Esophagus muscularis mucosa (tissue), 4 donors: ENCODE measurements around the gene RASSF1. TPM values are rescaled to one million over a fixed set of nuclear protein-coding genes. Genes with fewer than 3 reads are reported as not detected.
"Not testable (repeated sequence)": the region's sequence is repeated elsewhere in the genome, so short reads cannot be mapped to it uniquely, and the experiment has no call there.

Source experiments
- DNase-seq: peaks from one replicate; pipeline ENCODE4 v3.0.0-alpha.2; 2017; ENCODE audit errors: extremely low spot score
- H3K27ac ChIP-seq, 4 donors: fragments of 200-600 bp; sonication (generic); replicated peaks in 1 of 4; 1 replicate in 3 of 4; 2 replicates in 1 of 4; pipeline ENCODE4 v1.5.1; 2016 to 2019; ENCODE audit warnings: mild to moderate bottlenecking in 1 of 4
- H3K27me3 ChIP-seq, 4 donors: fragments of 200-600 bp; sonication (generic); one replicate each; pipeline versions ENCODE4 v1.5.1 to v1.6.0; 2016 to 2019
- H3K36me3 ChIP-seq, 4 donors: fragments of 200-600 bp; sonication (generic); one replicate each; pipeline ENCODE4 v1.5.1; 2016 to 2019
- H3K4me1 ChIP-seq, 4 donors: fragments of 200-600 bp; sonication (generic); one replicate each; pipeline ENCODE4 v1.5.1; 2016 to 2019
- H3K4me3 ChIP-seq, 4 donors: fragments of 200-600 bp; sonication (generic); 1 replicate in 2 of 4; 2 replicates in 2 of 4; pipeline ENCODE4 v1.5.1; 2016 to 2019; ENCODE audit warnings: mild to moderate bottlenecking in 4 of 4, moderate library complexity in 1 of 4
- H3K9me3 ChIP-seq, 4 donors: fragments of 200-600 bp; sonication (generic); 1 replicate in 3 of 4; 2 replicates in 1 of 4; pipeline ENCODE4 v1.5.1; 2016 to 2019
- CTCF ChIP-seq, 3 experiments: fragments of 200-600 bp in 2 of 3; fragments of 450-650 bp in 1 of 3; sonication (generic) in 2 of 3; IDR thresholded peaks; one replicate each; pipeline ENCODE4 v1.5.1; 2017 to 2019; ENCODE audit warnings: antibody characterized with exemption in 3 of 3, mild to moderate bottlenecking in 2 of 3, moderate library complexity in 1 of 3
- EP300 ChIP-seq: sonication (generic); formaldehyde crosslinking; IDR thresholded peaks from one replicate; pipeline ENCODE4 v1.6.1; 2017; ENCODE audit warnings: antibody characterized with exemption
- POLR2A ChIP-seq: fragments of 450-650 bp; IDR thresholded peaks from one replicate; pipeline ENCODE4 v1.6.1; 2017; ENCODE audit warnings: antibody characterized with exemption, moderate library complexity, mild to moderate bottlenecking, low read depth
- POLR2AphosphoS5 ChIP-seq, 2 donors: sonication (generic); formaldehyde crosslinking; IDR thresholded peaks; one replicate each; pipeline ENCODE4 v1.6.1; 2017; ENCODE audit warnings: antibody characterized with exemption in 2 of 2
- WGBS: methylation state at CpG from one replicate; pipeline ENCODE4 v1.1.5; 2018; 5-methylcytosine and 5-hydroxymethylcytosine counted together
- intact Hi-C: fragments of 100-400 bp; cut with DNase I; formaldehyde crosslinking; loops from one replicate; pipeline ENCODE4 v1.15.1; 2023
- total RNA-seq, 4 donors: library from RNA; depleted of rRNA; stranded (reverse); fragments of >200 nt; gene quantifications; one replicate each; pipeline versions ENCODE4 v1.1.0 to v1.2.1, GENCODE V29; 2016

Gene RASSF1
- total RNA-seq, 4 donors from 2014 or later: 28.7 to 44.2 (median 33.2) TPM

DNA sequence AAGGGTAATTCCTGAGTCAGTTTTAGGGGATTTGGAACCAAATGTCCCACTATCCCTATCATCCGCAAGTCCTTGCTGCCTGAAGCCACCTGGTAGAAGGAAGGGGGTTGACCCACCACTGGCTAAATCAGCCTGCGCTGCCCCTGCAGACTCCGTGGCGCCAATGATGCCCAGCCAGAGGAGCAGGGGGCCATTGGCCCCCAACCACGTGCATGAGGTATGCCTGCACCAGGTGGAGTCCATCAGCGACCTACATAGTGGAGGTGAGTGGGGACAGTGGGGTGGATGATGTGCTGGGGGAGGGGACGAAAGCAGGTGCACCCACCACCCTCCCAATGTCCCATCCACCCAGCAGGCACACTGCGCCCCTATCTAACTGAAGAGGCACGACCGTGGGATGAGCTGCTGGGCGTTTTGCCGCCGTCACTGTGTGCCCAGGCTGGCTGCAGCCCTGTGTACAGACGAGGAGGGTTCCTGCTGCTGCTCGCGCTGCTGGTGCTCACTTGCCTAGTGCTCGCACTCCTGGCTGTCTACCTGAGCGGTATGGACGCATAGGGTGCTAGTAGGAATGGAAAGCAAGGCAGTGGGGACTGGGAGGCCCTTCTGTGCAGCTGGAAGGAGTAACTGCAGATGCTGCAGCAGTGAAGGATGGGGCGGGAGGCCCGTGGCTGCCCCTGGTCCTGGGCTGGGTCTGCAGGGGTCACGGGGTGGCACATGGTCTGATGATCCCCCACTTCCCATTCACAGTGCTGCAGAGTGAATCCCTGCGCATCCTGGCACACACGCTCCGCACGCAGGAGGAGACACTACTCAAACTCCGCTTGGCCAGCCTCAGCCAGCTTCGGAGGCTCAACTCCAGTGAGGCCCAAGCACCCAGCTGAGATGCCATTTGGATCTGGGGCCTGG, 54.1 kb downstream of the RASSF1 start:
- TF ChIP-seq EP300 (no peak), CTCF (IDR thresholded peaks at IDR 0.05) (no peak), POLR2AphosphoS5 (IDR thresholded peaks at IDR 0.05) (no peak), POLR2A (no peak)
- 78% methylated on average over 20 of the region's 28 CpGs for WGBS
- H3K36me3 ChIP-seq: peaks cover 30 to 48% (median 43%) of the 10 kb centered on the region in 4 donors
- no peaks in the 10 kb centered on the region for H3K9me3 ChIP-seq
- H3K4me3 ChIP-seq: no peak overlapping the region
- H3K4me1 ChIP-seq: peaks cover 14 to 26% (median 18%) of the 10 kb centered on the region in 4 donors
- intact Hi-C loops: no loop called here
- H3K27ac ChIP-seq: no peak overlapping the region
- no peaks in the 10 kb centered on the region for H3K27me3 ChIP-seq
- DNase-seq: no peak

DNA sequence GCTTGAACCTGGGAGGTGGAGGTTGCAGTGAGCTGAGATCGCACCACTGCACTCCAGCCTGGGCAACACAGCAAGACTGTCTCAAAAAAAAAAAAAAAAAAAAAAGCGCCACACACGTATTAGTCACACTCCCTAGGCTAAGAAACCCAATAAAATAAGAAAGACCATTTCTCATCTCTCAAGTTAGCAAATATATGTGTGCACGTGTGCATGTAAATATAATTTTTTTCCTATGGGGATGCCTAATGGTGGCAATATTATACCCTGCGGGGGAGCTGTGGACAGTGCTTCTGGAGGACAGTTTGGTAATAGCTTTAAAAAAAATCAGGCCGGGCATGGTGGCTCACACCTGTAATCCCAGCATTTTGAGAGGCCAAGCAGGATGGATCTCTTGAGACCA, 56.5 kb downstream of the RASSF1 start:
- H3K27ac ChIP-seq, DNase-seq, H3K27me3 ChIP-seq, H3K9me3 ChIP-seq, intact Hi-C loops, H3K4me3 ChIP-seq: not testable (repeated sequence)
- Histone ChIP-seq H3K4me1 (peaks cover 3 to 15% (median 4%) of the 10 kb centered on the region in 4 donors), H3K36me3 (peaks cover 16 to 33% (median 29%) of the 10 kb centered on the region in 4 donors)
- 78% methylated on average over 6 of the region's 6 CpGs for WGBS

Other genes starting within 250 kb of the RASSF1 start
- gene SEMA3F, start 185.5 kb downstream of the RASSF1 start, total RNA-seq: 10 to 100 TPM; 11.9 to 46.5 (median 23.3) TPM
- not detected for gene GNAT1, start 149.2 kb downstream of the RASSF1 start, total RNA-seq
- under 1 TPM in 2 of 4 donors, not detected in 2; 0.11 to 0.39 TPM for gene SLC38A3, start 135.6 kb downstream of the RASSF1 start, total RNA-seq
- gene GNAI2, start 104.6 kb downstream of the RASSF1 start, total RNA-seq: 100 to 1,000 TPM; 149 to 297 (median 239) TPM
- 10 to 100 TPM; 37.4 to 66.6 (median 46.4) TPM for gene SEMA3B, start 71.7 kb downstream of the RASSF1 start, total RNA-seq
- not detected for gene LSMEM2, start 61.7 kb downstream of the RASSF1 start, total RNA-seq
- gene IFRD2, start 48.4 kb downstream of the RASSF1 start, total RNA-seq: 100 to 1,000 TPM in 1 of 4 donors, 10 to 100 TPM in 3; 49.4 to 106 (median 85.8) TPM
- gene HYAL3, start 41.4 kb downstream of the RASSF1 start, total RNA-seq: 1 to 10 TPM; 2.1 to 6.7 (median 3.4) TPM
- gene NAA80, start 41.4 kb downstream of the RASSF1 start, total RNA-seq: 1 to 10 TPM; 6.8 to 9.5 (median 8.0) TPM
- 10 to 100 TPM in 1 of 4 donors, 1 to 10 TPM in 3; 8.3 to 15.6 (median 9.0) TPM for gene HYAL1, start 37.3 kb downstream of the RASSF1 start, total RNA-seq
- gene HYAL2, start 18.1 kb downstream of the RASSF1 start, total RNA-seq: 100 to 1,000 TPM in 2 of 4 donors, 10 to 100 TPM in 2; 37.4 to 114 (median 97.2) TPM
- gene TUSC2, start 12.6 kb downstream of the RASSF1 start, total RNA-seq: 10 to 100 TPM; 18.7 to 40.6 (median 37.5) TPM
- under 1 TPM in 3 of 4 donors, not detected in 1; 0.50 to 0.57 (median 0.52) TPM for gene ZMYND10, start 4.9 kb upstream of the RASSF1 start, total RNA-seq
- 10 to 100 TPM; 10.4 to 16.7 (median 14.2) TPM for gene NPRL2, start 9.9 kb upstream of the RASSF1 start, total RNA-seq
- gene CYB561D2, start 10.0 kb upstream of the RASSF1 start, total RNA-seq: 10 to 100 TPM in 1 of 4 donors, 1 to 10 TPM in 3; 5.4 to 12.4 (median 8.1) TPM
- gene TMEM115, start 18.7 kb upstream of the RASSF1 start, total RNA-seq: 10 to 100 TPM; 37.0 to 85.6 (median 66.3) TPM
- 1 to 10 TPM in 2 of 4 donors, under 1 TPM in 2; 0.84 to 2.8 (median 1.1) TPM for gene CACNA2D2, start 162.8 kb upstream of the RASSF1 start, total RNA-seq
- gene C3orf18, start 226.9 kb upstream of the RASSF1 start, total RNA-seq: 10 to 100 TPM; 13.6 to 23.8 (median 18.9) TPM
- gene HEMK1, start 228.7 kb upstream of the RASSF1 start, total RNA-seq: 10 to 100 TPM in 1 of 4 donors, 1 to 10 TPM in 3; 4.6 to 10.6 (median 6.3) TPM